IMR-90 (cell line): ENCODE data around the gene ZBTB38. TPM values are rescaled to one million over a fixed set of nuclear protein-coding genes. Genes with fewer than 3 reads are reported as not detected.

Experiments
- ATAC-seq: fragments of 200-7000 bp; cut with Tn5 transposase; 2 replicates; pipeline ENCODE4 v1.9.1; 2020; ENCODE audit warnings: low read depth, mild to moderate bottlenecking, moderate library complexity
- BruUV-seq: library from RNA; stranded (reverse); fragments of 400-500 nt; replicated peaks from 2 replicates; lab custom pipeline; 2021; lab: Mats Ljungman, UMichigan
- CTCF ChIA-PET: fragments of 300-600 bp; formaldehyde crosslinking; extraction: SDS; loops from one replicate; lab custom pipeline; 2021; ENCODE audit warnings: antibody characterized with exemption; lab: Yijun Ruan, JAX
- POLR2A ChIA-PET: fragments of 300-600 bp; sonication (Branson Sonifier 250); formaldehyde crosslinking; loops from one replicate; lab custom pipeline; 2022; ENCODE audit warnings: antibody characterized with exemption; ENCODE audit not compliant: unreplicated experiment; lab: Charles Lee
- DNase-seq: peaks from one replicate; pipeline ENCODE4 v3.0.0; 2013
- H2AFZ ChIP-seq: replicated peaks from 2 replicates; pipeline ENCODE3; 2013; ENCODE audit warnings: low read length, mild to moderate bottlenecking; ENCODE audit not compliant: poor library complexity
- H2AK5ac ChIP-seq: 2 replicates; pipeline ENCODE4 v1.6.1; 2013; ENCODE audit warnings: low read depth, low read length, inconsistent platforms
- H2AK9ac ChIP-seq: replicated peaks from 2 replicates; pipeline ENCODE3; 2013; ENCODE audit warnings: mild to moderate bottlenecking, low read depth, low read length, moderate library complexity; ENCODE audit not compliant: poor library complexity
- H2BK120ac ChIP-seq: 2 replicates; pipeline ENCODE4 v1.6.1; 2013; ENCODE audit warnings: low read depth, low read length, inconsistent platforms
- H2BK15ac ChIP-seq: 3 replicates; pipeline ENCODE4 v1.6.1; 2013; ENCODE audit warnings: low read depth, low read length, inconsistent platforms
- H2BK20ac ChIP-seq: 2 replicates; pipeline ENCODE4 v1.6.1; 2013; ENCODE audit warnings: low read depth, mild to moderate bottlenecking, inconsistent platforms, low read length, moderate library complexity
- H2BK5ac ChIP-seq: 2 replicates; pipeline ENCODE4 v1.6.1; 2013; ENCODE audit warnings: mild to moderate bottlenecking, low read depth, low read length, inconsistent platforms; ENCODE audit not compliant: poor library complexity, severe bottlenecking
- H3K14ac ChIP-seq: replicated peaks from 2 replicates; pipeline ENCODE4 v1.6.1; 2013; ENCODE audit warnings: low read depth, low read length, inconsistent platforms
- H3K18ac ChIP-seq: 2 replicates; pipeline ENCODE4 v1.6.1; 2013; ENCODE audit warnings: low read depth, low read length, control low read depth
- H3K23ac ChIP-seq: 2 replicates; pipeline ENCODE4 v1.6.1; 2013; ENCODE audit warnings: low read depth, low read length, inconsistent platforms
- H3K27ac ChIP-seq: 2 replicates; pipeline ENCODE4 v1.5.1; 2013; ENCODE audit warnings: mild to moderate bottlenecking, control low read depth, low read length; ENCODE audit not compliant: insufficient read depth
- H3K27me3 ChIP-seq: 2 replicates; pipeline ENCODE4 v1.6.1; 2013; ENCODE audit warnings: low read length; ENCODE audit not compliant: control insufficient read depth, insufficient read depth
- H3K36me3 ChIP-seq: 2 replicates; pipeline ENCODE4 v1.6.1; 2013; ENCODE audit warnings: low read length, mixed read lengths; ENCODE audit not compliant: control insufficient read depth, insufficient read depth
- H3K4ac ChIP-seq: 2 replicates; pipeline ENCODE4 v1.6.1; 2013; ENCODE audit warnings: low read depth, low read length, inconsistent platforms
- H3K4me1 ChIP-seq: 2 replicates; pipeline ENCODE4 v1.6.1; 2013; ENCODE audit warnings: low read length, mixed read lengths; ENCODE audit not compliant: control insufficient read depth, insufficient read depth
- H3K4me2 ChIP-seq: 2 replicates; pipeline ENCODE4 v1.6.1; 2013; ENCODE audit warnings: low read depth, mild to moderate bottlenecking, control low read depth, low read length, moderate library complexity
- H3K4me3 ChIP-seq: 2 replicates; pipeline ENCODE4 v1.5.1; 2013; ENCODE audit warnings: low read depth, mild to moderate bottlenecking, control low read depth, low read length, moderate library complexity; ENCODE audit not compliant: insufficient read depth
- H3K56ac ChIP-seq: 2 replicates; pipeline ENCODE4 v1.6.1; 2013; ENCODE audit warnings: low read length, inconsistent platforms; ENCODE audit not compliant: insufficient read depth; ENCODE audit errors: extremely low read depth
- H3K79me1 ChIP-seq, 2 experiments: 2 replicates each; pipeline ENCODE4 v1.6.1; 2013; ENCODE audit warnings: low read length in 2 of 2, inconsistent platforms in 1 of 2, low read depth in 1 of 2
- H3K9ac ChIP-seq: 2 replicates; pipeline ENCODE4 v1.6.1; 2013; ENCODE audit warnings: low read depth, low read length, control low read depth
- H3K9me1 ChIP-seq: 2 replicates; pipeline ENCODE4 v1.6.1; 2013; ENCODE audit warnings: low read length, inconsistent platforms; ENCODE audit not compliant: insufficient read depth
- H3K9me3 ChIP-seq: 2 replicates; pipeline ENCODE4 v1.6.1; 2013; ENCODE audit warnings: low read length; ENCODE audit not compliant: control insufficient read depth, insufficient read depth
- H4K20me1 ChIP-seq: 2 replicates; pipeline ENCODE4 v1.6.1; 2013; ENCODE audit warnings: low read length, inconsistent platforms; ENCODE audit not compliant: insufficient read depth
- H4K5ac ChIP-seq: 2 replicates; pipeline ENCODE4 v1.6.1; 2013; ENCODE audit warnings: mild to moderate bottlenecking, low read depth, low read length, control low read depth
- H4K8ac ChIP-seq, 2 experiments: 2 replicates each; pipeline ENCODE4 v1.6.1; 2013; ENCODE audit warnings: low read depth in 2 of 2, low read length in 2 of 2, control low read depth in 1 of 2, inconsistent platforms in 1 of 2
- H4K91ac ChIP-seq: 2 replicates; pipeline ENCODE4 v1.6.1; 2013; ENCODE audit warnings: low read depth, low read length, inconsistent platforms; ENCODE audit not compliant: insufficient read depth
- BHLHE40 ChIP-seq: fragments of 150-350 bp; IDR thresholded peaks from 2 replicates; pipeline ENCODE4 v1.6.1; 2016; ENCODE audit warnings: mild to moderate bottlenecking, low read depth, low read length
- CHD1 ChIP-seq: IDR thresholded peaks from 2 replicates; pipeline ENCODE4 v1.6.1; 2012; ENCODE audit warnings: low read depth, low read length, improper control_type of control experiment
- FOS ChIP-seq: fragments of 150-350 bp; IDR thresholded peaks from 2 replicates; pipeline ENCODE4 v1.6.1; 2016; ENCODE audit warnings: low read depth, low read length
- MAFK ChIP-seq: IDR thresholded peaks from 2 replicates; pipeline ENCODE4 v1.6.1; 2012; ENCODE audit warnings: low read depth, low read length, improper control_type of control experiment
- MAZ ChIP-seq: IDR thresholded peaks from 2 replicates; pipeline ENCODE4 v1.6.1; 2012; ENCODE audit warnings: low read depth, mild to moderate bottlenecking, low read length, improper control_type of control experiment, moderate library complexity, borderline replicate concordance
- MXI1 ChIP-seq: IDR thresholded peaks from 2 replicates; pipeline ENCODE4 v1.6.1; 2012; ENCODE audit warnings: low read depth, mild to moderate bottlenecking, low read length, moderate library complexity, borderline replicate concordance
- NFE2L2 ChIP-seq: fragments of 150-350 bp; IDR thresholded peaks from 2 replicates; pipeline ENCODE4 v1.6.1; 2016; ENCODE audit warnings: low read depth, mild to moderate bottlenecking, low read length
- RAD21 ChIP-seq: IDR thresholded peaks from 2 replicates; pipeline ENCODE4 v1.6.1; 2012; ENCODE audit warnings: low read length, improper control_type of control experiment
- RCOR1 ChIP-seq: IDR thresholded peaks from 2 replicates; pipeline ENCODE4 v1.6.1; 2012; ENCODE audit warnings: mild to moderate bottlenecking, low read length, improper control_type of control experiment; ENCODE audit not compliant: insufficient replicate concordance
- RFX5 ChIP-seq: IDR thresholded peaks from 2 replicates; pipeline ENCODE4 v1.8.0; 2012; ENCODE audit warnings: low read depth, mild to moderate bottlenecking, low read length, moderate library complexity
- SMC3 ChIP-seq: fragments of 150-350 bp; IDR thresholded peaks from 2 replicates; pipeline ENCODE4 v1.6.1; 2016; ENCODE audit warnings: low read depth, mild to moderate bottlenecking, antibody characterized with exemption, low read length, moderate library complexity
- WGBS, 2 experiments: methylation state at CpG; one replicate each; pipeline versions ENCODE4 v1.1.5 to v1.1.7; 2013; ENCODE audit warnings: missing lambda C conversion rate in 2 of 2; ENCODE audit not compliant: insufficient read length in 1 of 2; ENCODE audit errors: extremely low coverage in 2 of 2; 5-methylcytosine and 5-hydroxymethylcytosine counted together
- dilution Hi-C: fragments of 300-500 bp; cut with HindIII; formaldehyde crosslinking; loops from one replicate; pipeline ENCODE4 v1.14.3; 2018; ENCODE audit warnings: low sequenced_read_pairs; ENCODE audit not compliant: unreplicated experiment
- in situ Hi-C: fragments of 300-500 bp; cut with MboI; formaldehyde crosslinking; loops from 3 replicates; pipeline ENCODE4 v1.14.3; 2019; ENCODE audit warnings: low sequenced_read_pairs, inconsistent platforms, mixed read lengths
- intact Hi-C: fragments of 100-400 bp; cut with micrococcal nuclease; formaldehyde crosslinking; loops from 2 replicates; pipeline ENCODE4 v1.10.0; 2022
- polyA plus RNA-seq, 3 experiments: library from polyadenylated mRNA; depleted of rRNA; stranded (reverse); fragments of >200 nt; gene quantifications; 2 replicates each; pipeline ENCODE4 v1.2.3, GENCODE V29; 2012; ENCODE audit warnings: low replicate concordance in 1 of 3
- total RNA-seq: library from RNA; depleted of rRNA; stranded (reverse); fragments of >200 nt; gene quantifications from 2 replicates; pipeline ENCODE4 v1.2.3, GENCODE V29; 2012
- TF ChIP-seq, protein P1 (sequence below): fragments of 150-350 bp; IDR thresholded peaks from 2 replicates; pipeline ENCODE4 v1.6.1; 2016; ENCODE audit warnings: low read depth, mild to moderate bottlenecking, low read length, moderate library complexity, borderline replicate concordance
- TF ChIP-seq, protein P2 (sequence below): fragments of 150-350 bp; IDR thresholded peaks from 2 replicates; pipeline ENCODE4 v1.6.1; 2017; ENCODE audit warnings: mild to moderate bottlenecking, antibody characterized with exemption, low read length, low read depth

Gene ZBTB38
- total and polyA plus RNA-seq, 2 of the 4 experiments (the other 2 are of a cell fraction): 44.9 to 274 TPM

DNA sequence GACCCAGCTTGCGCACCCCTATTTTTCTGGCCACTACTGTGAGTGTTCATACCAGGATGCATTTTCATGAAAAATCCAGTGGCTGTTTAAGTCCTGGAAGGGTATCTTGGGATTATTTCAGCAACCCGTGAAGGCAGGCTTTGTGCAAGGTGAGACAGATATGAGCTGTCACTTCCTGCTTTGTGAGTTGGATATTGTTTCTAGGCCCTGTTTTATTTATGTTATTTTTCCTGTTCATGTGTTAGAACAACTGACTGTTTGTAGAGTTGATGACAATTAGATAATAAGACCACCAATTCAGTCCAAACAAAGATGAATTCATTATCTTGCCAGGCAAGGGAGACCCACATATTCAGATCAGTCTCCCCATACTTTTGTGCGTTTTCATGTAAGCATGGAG lies 42.5 kb downstream of the ZBTB38 start:
- H2BK15ac ChIP-seq: peak overlapping the region; percentile 93
- ChIA-PET POLR2A (interaction anchor here (1.0 to 1.4 kb wide), 2 partner anchors 24 to 38 kb away, joined by 3 read pairs; no protein-coding TSS in a partner anchor), CTCF (interaction anchor here (0.9 to 1.1 kb wide), 2 partner anchors 41 to 99 kb away, joined by 4 read pairs; no protein-coding TSS in a partner anchor)
- no peaks in the 10 kb centered on the region for H3K9me3 ChIP-seq
- peaks cover 53% of the 10 kb centered on the region for H3K4me1 ChIP-seq
- BruUV-seq: no TSS peak
- peak overlapping the region; percentile 94 for H3K14ac ChIP-seq
- H2BK20ac ChIP-seq: peak overlapping the region; percentile 97
- H2BK120ac ChIP-seq: peak overlapping the region; percentile 97
- H3K4me3 ChIP-seq: no peak overlapping the region
- peaks cover 38% of the 10 kb centered on the region for H3K9me1 ChIP-seq
- peaks cover 53% of the 10 kb centered on the region for H3K36me3 ChIP-seq
- peak overlapping the region; percentile 87; the same call in 1 of the 2 replicates for H3K23ac ChIP-seq
- peak overlapping the region; percentile 98 for H4K5ac ChIP-seq
- peaks cover 50 to 68% of the 10 kb centered on the region in 2 experiments for H3K79me1 ChIP-seq
- peak overlapping the region; percentile 99 for H2BK5ac ChIP-seq
- no peak overlapping the region for H2AFZ ChIP-seq
- H4K8ac ChIP-seq: peak overlapping the region; percentile 88 to 99
- no peak overlapping the region for H2AK9ac ChIP-seq
- dilution Hi-C loops (no loop called here), intact Hi-C loops (no loop called here), in situ Hi-C loops (no loop called here)
- peak overlapping the region; percentile 99 for H4K91ac ChIP-seq
- H3K4me2 ChIP-seq: 0 out of 2 replicates have a peak overlapping the region, but pooled peaks have one; percentile 7
- H3K9ac ChIP-seq: peak overlapping the region; percentile 74
- peak overlapping the region; percentile 98 for H3K4ac ChIP-seq
- H2AK5ac ChIP-seq: peak overlapping the region; percentile 98
- H3K27ac ChIP-seq: peak overlapping the region; percentile 92
- TF ChIP-seq MXI1 (no peak), MAZ (no peak), MAFK (no peak), BHLHE40 (no peak), RFX5 (no peak), RCOR1 (no peak), FOS (no peak), CHD1 (no peak), SMC3 (no peak), RAD21 (no peak), NFE2L2 (no peak)
- TF ChIP-seq, protein P1, sequence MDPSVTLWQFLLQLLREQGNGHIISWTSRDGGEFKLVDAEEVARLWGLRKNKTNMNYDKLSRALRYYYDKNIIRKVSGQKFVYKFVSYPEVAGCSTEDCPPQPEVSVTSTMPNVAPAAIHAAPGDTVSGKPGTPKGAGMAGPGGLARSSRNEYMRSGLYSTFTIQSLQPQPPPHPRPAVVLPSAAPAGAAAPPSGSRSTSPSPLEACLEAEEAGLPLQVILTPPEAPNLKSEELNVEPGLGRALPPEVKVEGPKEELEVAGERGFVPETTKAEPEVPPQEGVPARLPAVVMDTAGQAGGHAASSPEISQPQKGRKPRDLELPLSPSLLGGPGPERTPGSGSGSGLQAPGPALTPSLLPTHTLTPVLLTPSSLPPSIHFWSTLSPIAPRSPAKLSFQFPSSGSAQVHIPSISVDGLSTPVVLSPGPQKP: no peak
- TF ChIP-seq, protein P2, sequence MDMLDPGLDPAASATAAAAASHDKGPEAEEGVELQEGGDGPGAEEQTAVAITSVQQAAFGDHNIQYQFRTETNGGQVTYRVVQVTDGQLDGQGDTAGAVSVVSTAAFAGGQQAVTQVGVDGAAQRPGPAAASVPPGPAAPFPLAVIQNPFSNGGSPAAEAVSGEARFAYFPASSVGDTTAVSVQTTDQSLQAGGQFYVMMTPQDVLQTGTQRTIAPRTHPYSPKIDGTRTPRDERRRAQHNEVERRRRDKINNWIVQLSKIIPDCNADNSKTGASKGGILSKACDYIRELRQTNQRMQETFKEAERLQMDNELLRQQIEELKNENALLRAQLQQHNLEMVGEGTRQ: no peak
- DNase-seq (peak; percentile 61), ATAC-seq (no peak)
- no peaks in the 10 kb centered on the region for H3K27me3 ChIP-seq
- H3K18ac ChIP-seq: peak overlapping the region; percentile 99
- peak overlapping the region; percentile 96 for H3K56ac ChIP-seq
- H4K20me1 ChIP-seq: no peaks in the 10 kb centered on the region
- WGBS, 2 experiments: 0% methylated on average over 1 of the region's 3 CpGs; no CpG with 5 or more reads in 1 of the 2 experiments
